ENCODE data around the gene KCNK17.

DNA sequence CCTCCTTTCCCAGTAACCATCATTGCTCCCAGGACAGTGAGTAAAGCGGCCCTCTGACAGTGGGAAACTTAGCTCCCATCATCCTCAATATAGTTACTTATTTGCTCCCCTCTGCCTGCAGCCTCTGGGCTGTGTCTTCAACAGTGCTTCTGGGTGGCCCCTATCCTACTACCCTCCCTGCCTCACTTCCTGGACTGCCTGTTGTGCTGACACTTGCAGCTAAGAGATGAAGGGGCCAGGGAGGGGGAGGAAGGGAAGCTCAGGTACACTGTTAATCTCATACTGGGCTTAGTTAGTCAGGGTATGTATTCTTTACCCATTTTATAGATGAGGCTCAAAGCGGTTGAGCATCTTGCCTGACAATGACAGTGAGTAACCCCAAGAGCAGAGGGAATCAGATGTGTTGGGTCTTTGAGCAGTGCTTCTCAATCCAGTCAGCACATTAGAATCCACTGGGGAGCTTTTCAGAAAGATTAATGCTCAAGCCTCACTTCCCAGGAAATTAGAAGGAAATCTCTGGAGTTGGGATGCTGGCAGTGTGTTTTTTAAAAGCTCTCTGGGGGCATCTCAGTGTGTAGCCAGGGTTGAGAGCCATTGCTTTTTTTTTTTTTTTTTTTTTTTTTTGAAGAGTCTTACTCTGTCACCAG, 57.8 kb downstream of the KCNK17 start:
- TF ChIP-seq POLR2AphosphoS5 (IDR thresholded peaks at IDR 0.05; ENCODE audit: low read depth, low read length) (no peak), CTCF (IDR thresholded peaks at IDR 0.05; ENCODE audit: control extremely low read depth in 1 of 3, insufficient read depth in 1 of 3, low read depth in 1 of 3, low read length in 3 of 3) (no peak), CEBPB (IDR thresholded peaks at IDR 0.05; ENCODE audit: low read depth, low read length) (no peak), HDAC6 (IDR thresholded peaks at IDR 0.05; ENCODE audit: low read depth, low read length) (no peak)
- TF ChIP-seq, protein P1, sequence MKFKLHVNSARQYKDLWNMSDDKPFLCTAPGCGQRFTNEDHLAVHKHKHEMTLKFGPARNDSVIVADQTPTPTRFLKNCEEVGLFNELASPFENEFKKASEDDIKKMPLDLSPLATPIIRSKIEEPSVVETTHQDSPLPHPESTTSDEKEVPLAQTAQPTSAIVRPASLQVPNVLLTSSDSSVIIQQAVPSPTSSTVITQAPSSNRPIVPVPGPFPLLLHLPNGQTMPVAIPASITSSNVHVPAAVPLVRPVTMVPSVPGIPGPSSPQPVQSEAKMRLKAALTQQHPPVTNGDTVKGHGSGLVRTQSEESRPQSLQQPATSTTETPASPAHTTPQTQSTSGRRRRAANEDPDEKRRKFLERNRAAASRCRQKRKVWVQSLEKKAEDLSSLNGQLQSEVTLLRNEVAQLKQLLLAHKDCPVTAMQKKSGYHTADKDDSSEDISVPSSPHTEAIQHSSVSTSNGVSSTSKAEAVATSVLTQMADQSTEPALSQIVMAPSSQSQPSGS (IDR thresholded peaks at IDR 0.05; ENCODE audit: low read length) = no peak

All from H1 (cell line).